HCT116 (cell line): Measurements from ENCODE around the gene PRMT7.

Experiments
- CEBPB ChIP-seq: IDR thresholded peaks from 2 replicates; pipeline ENCODE4 v1.6.1; 2012; ENCODE audit warnings: low read depth
- CTCF ChIP-seq, 3 experiments: fragments of 200-600 bp in 1 of 3; sonication (generic) in 1 of 3; IDR thresholded peaks in 2 of 3; conservative IDR thresholded peaks in 1 of 3; 2 replicates each; pipeline ENCODE4 v1.5.1; 2012 to 2017; ENCODE audit warnings: low read depth in 2 of 3, low read length in 2 of 3, antibody characterized with exemption in 1 of 3, borderline replicate concordance in 1 of 3, control low read depth in 1 of 3, mild to moderate bottlenecking in 1 of 3, mixed read lengths in 1 of 3, mixed run types in 1 of 3, moderate library complexity in 1 of 3; ENCODE audit not compliant: insufficient read depth in 1 of 3
- EGR1 ChIP-seq: IDR thresholded peaks from 2 replicates; pipeline ENCODE4 v1.6.1; 2012; ENCODE audit warnings: low read depth
- POLR2A ChIP-seq: IDR thresholded peaks from 2 replicates; pipeline ENCODE4 v1.7.0; 2011; ENCODE audit warnings: borderline replicate concordance; ENCODE audit not compliant: insufficient read depth, insufficient read length; ENCODE audit errors: extremely low read depth
- POLR2AphosphoS5 ChIP-seq: IDR thresholded peaks from 2 replicates; pipeline ENCODE4 v1.6.1; 2011; ENCODE audit warnings: mild to moderate bottlenecking, low read depth, low read length, moderate library complexity
- SP1 ChIP-seq: IDR thresholded peaks from 2 replicates; pipeline ENCODE4 v1.6.1; 2012; ENCODE audit warnings: low read depth
- SRF ChIP-seq: IDR thresholded peaks from 2 replicates; pipeline ENCODE4 v1.6.1; 2012; ENCODE audit warnings: low read depth

GRCh38 chr16:68335175-68335574, 24.4 kb downstream of the PRMT7 start:
- TF ChIP-seq CTCF (IDR thresholded peaks at IDR 0.05 in 2 of 3, conservative IDR thresholded peaks at IDR 0.05 in 1 of 3; ENCODE audit: borderline replicate concordance in 1 of 3, insufficient read depth in 1 of 3, low read depth in 2 of 3, low read length in 2 of 3) (no peak), SRF (no peak), EGR1 (no peak), POLR2AphosphoS5 (no peak), POLR2A (no peak), SP1 (no peak), CEBPB (no peak)
